HepG2 (cell line): ENCODE measurements around the gene ATN1. TPM values are rescaled to one million over a fixed set of nuclear protein-coding genes. Genes with fewer than 3 reads are reported as not detected.

ENCODE experiments used
- CBX1 ChIP-seq: IDR thresholded peaks from one replicate; pipeline ENCODE4 v1.6.1; 2016; ENCODE audit warnings: antibody characterized with exemption, low read depth
- DZIP1 ChIP-seq: sonication (generic); formaldehyde crosslinking; IDR thresholded peaks from 2 replicates; pipeline ENCODE4 v1.5.0; 2020; ENCODE audit warnings: mild to moderate bottlenecking, missing genetic modification reagents
- FLYWCH1 ChIP-seq: sonication (generic); formaldehyde crosslinking; IDR thresholded peaks from 2 replicates; pipeline ENCODE4 v1.8.1; 2023; ENCODE audit warnings: mild to moderate bottlenecking, missing genetic modification reagents
- GLMP ChIP-seq: sonication (generic); formaldehyde crosslinking; IDR thresholded peaks from 2 replicates; pipeline ENCODE4 v1.9.0; 2021; ENCODE audit warnings: missing genetic modification reagents, mild to moderate bottlenecking, borderline replicate concordance
- RAD51 ChIP-seq: fragments of 450-650 bp; IDR thresholded peaks from 2 replicates; pipeline ENCODE4 v1.6.1; 2016; ENCODE audit warnings: borderline replicate concordance
- SIX1 ChIP-seq: sonication (generic); formaldehyde crosslinking; IDR thresholded peaks from 2 replicates; pipeline ENCODE4 v1.4.0; 2020; ENCODE audit warnings: missing genetic modification reagents, borderline replicate concordance
- SIX4 ChIP-seq: sonication (generic); formaldehyde crosslinking; IDR thresholded peaks from 2 replicates; pipeline ENCODE4 v1.4.0; 2020; ENCODE audit warnings: missing genetic modification reagents
- TFE3 ChIP-seq: IDR thresholded peaks from 2 replicates; pipeline ENCODE4 v1.6.1; 2016
- ZBTB38 ChIP-seq: sonication (generic); formaldehyde crosslinking; IDR thresholded peaks from 2 replicates; pipeline ENCODE4 v1.5.1; 2020; ENCODE audit warnings: mild to moderate bottlenecking, missing genetic modification reagents
- ZFP90 ChIP-seq: sonication (generic); formaldehyde crosslinking; IDR thresholded peaks from 2 replicates; pipeline ENCODE4 v1.8.0; 2022; ENCODE audit warnings: missing genetic modification reagents, mild to moderate bottlenecking, inconsistent platforms, borderline replicate concordance
- ZMYM3 ChIP-seq: sonication (generic); formaldehyde crosslinking; IDR thresholded peaks from 2 replicates; pipeline ENCODE4 v1.5.1; 2020; ENCODE audit warnings: mild to moderate bottlenecking, missing genetic modification reagents
- ZNF124 ChIP-seq: sonication (generic); formaldehyde crosslinking; IDR thresholded peaks from 2 replicates; pipeline ENCODE4 v1.4.0; 2020; ENCODE audit warnings: missing genetic modification reagents
- ZNF260 ChIP-seq: sonication (generic); formaldehyde crosslinking; IDR thresholded peaks from 2 replicates; pipeline ENCODE4 v1.4.0; 2020; ENCODE audit warnings: missing genetic modification reagents, low read depth, mild to moderate bottlenecking, borderline replicate concordance
- ZNF280D ChIP-seq: sonication (generic); formaldehyde crosslinking; IDR thresholded peaks from 2 replicates; pipeline ENCODE4 v1.5.1; 2020; ENCODE audit warnings: mild to moderate bottlenecking, missing genetic modification reagents
- ZNF503 ChIP-seq: sonication (generic); formaldehyde crosslinking; IDR thresholded peaks from 2 replicates; pipeline ENCODE4 v1.4.0; 2020; ENCODE audit warnings: missing genetic modification reagents
- ZNF569 ChIP-seq: sonication (generic); formaldehyde crosslinking; IDR thresholded peaks from 2 replicates; pipeline ENCODE4 v1.5.0; 2020; ENCODE audit warnings: mild to moderate bottlenecking, missing genetic modification reagents, moderate library complexity, borderline replicate concordance
- ZNF720 ChIP-seq: sonication (generic); formaldehyde crosslinking; IDR thresholded peaks from 2 replicates; pipeline ENCODE4 v1.4.0; 2020; ENCODE audit warnings: missing genetic modification reagents
- polyA plus RNA-seq, 8 experiments: library from polyadenylated mRNA; depleted of rRNA in 3 of 8; stranded (reverse) in 7 of 8; unstranded in 1 of 8; fragments of >200 nt; fragmentation: Illumina TruSeq in 4 of 8; extraction: Trizol in 4 of 8; gene quantifications; 2 replicates each; pipeline versions ENCODE4 v1.2.1 to v1.2.3, GENCODE V29; 2011 to 2016; ENCODE audit warnings: low read depth in 4 of 8, missing spikeins in 1 of 8, mixed read lengths in 1 of 8; ENCODE audit not compliant: insufficient read depth in 1 of 8
- total RNA-seq, 5 experiments: library from RNA; depleted of rRNA; stranded (reverse); fragments of >200 nt; fragmentation: Illumina TruSeq; extraction: Trizol; gene quantifications; 2 replicates each; pipeline ENCODE4 v1.2.3, GENCODE V29; 2016; ENCODE audit warnings: low read depth in 1 of 5

The ATN1 gene
- total and polyA plus RNA-seq, 2 of the 13 experiments (the other 11 are each of a cell fraction or from before 2014, with no cell fraction given) = 2.1 to 8.6 TPM

GRCh38 chr12:6937481-6938352 lies 10.0 kb downstream of the ATN1 start (continued):
- TF ChIP-seq GLMP (CRISPR knock-in tag) (no peak), ZNF280D (CRISPR knock-in tag) (no peak), SIX4 (no peak; the same call in 1 of the 2 replicates), FLYWCH1 (CRISPR knock-in tag) (no peak), ZNF124 (CRISPR knock-in tag) (peak; percentile 85), ZNF260 (CRISPR knock-in tag) (no peak), CBX1 (peak; percentile 88), TFE3 (peak; percentile 73; the same call in 1 of the 2 replicates), DZIP1 (CRISPR knock-in tag) (peak; percentile 95), ZBTB38 (CRISPR knock-in tag) (peak; percentile 93), ZNF720 (CRISPR knock-in tag) (no peak), ZNF503 (no peak), ZNF569 (CRISPR knock-in tag) (no peak), RAD51 (no peak), SIX1 (no peak), ZFP90 (peak; percentile 54; the same call in 1 of the 2 replicates), ZMYM3 (CRISPR knock-in tag) (peak; percentile 51; the same call in 1 of the 2 replicates)
